HEK293 (cell line): Measurements from ENCODE around the gene SMARCD1.
A peak's percentile ranks its signal among the peaks of the same experiment; 100 is the strongest.

Experiments used
- EGR2 ChIP-seq: fragments of 450-650 bp; formaldehyde crosslinking; IDR thresholded peaks from 2 replicates; pipeline ENCODE4 v1.5.1; 2016; ENCODE audit warnings: low read depth, missing biosample characterization, missing genetic modification characterization
- ELK4 ChIP-seq: IDR thresholded peaks from 2 replicates; pipeline ENCODE4 v1.6.1; 2011; ENCODE audit warnings: mild to moderate bottlenecking, low read depth, low read length, borderline replicate concordance
- FEZF1 ChIP-seq: fragments of 450-650 bp; formaldehyde crosslinking; IDR thresholded peaks from 2 replicates; pipeline ENCODE4 v1.5.1; 2016; ENCODE audit warnings: missing biosample characterization, missing genetic modification characterization
- GLIS2 ChIP-seq: fragments of 450-650 bp; formaldehyde crosslinking; IDR thresholded peaks from 2 replicates; pipeline ENCODE4 v1.5.1; 2016; ENCODE audit warnings: missing biosample characterization, missing genetic modification characterization
- KLF10 ChIP-seq: fragments of 450-650 bp; IDR thresholded peaks from 2 replicates; pipeline ENCODE4 v1.5.1; 2018; ENCODE audit warnings: missing biosample characterization, mild to moderate bottlenecking, missing genetic modification characterization
- MYNN ChIP-seq: fragments of 450-650 bp; formaldehyde crosslinking; IDR thresholded peaks from 2 replicates; pipeline ENCODE4 v1.5.1; 2016; ENCODE audit warnings: missing biosample characterization, missing genetic modification characterization, borderline replicate concordance
- PBX3 ChIP-seq: sonication (generic); formaldehyde crosslinking; IDR thresholded peaks from 2 replicates; pipeline ENCODE4 v1.8.1; 2022; ENCODE audit warnings: mild to moderate bottlenecking, moderate library complexity, missing genetic modification reagents
- PRDM6 ChIP-seq: fragments of 450-650 bp; formaldehyde crosslinking; IDR thresholded peaks from 2 replicates; pipeline ENCODE4 v1.5.1; 2017; ENCODE audit warnings: missing biosample characterization, missing genetic modification characterization
- YY1 ChIP-seq: fragments of 450-650 bp; formaldehyde crosslinking; IDR thresholded peaks from 2 replicates; pipeline ENCODE4 v1.5.1; 2018; ENCODE audit warnings: missing biosample characterization, missing genetic modification characterization
- ZBTB10 ChIP-seq: fragments of 450-650 bp; formaldehyde crosslinking; IDR thresholded peaks from 2 replicates; pipeline ENCODE4 v1.5.1; 2016; ENCODE audit warnings: missing biosample characterization, missing genetic modification characterization
- ZBTB21 ChIP-seq: fragments of 450-650 bp; formaldehyde crosslinking; IDR thresholded peaks from 2 replicates; pipeline ENCODE4 v1.5.1; 2017; ENCODE audit warnings: missing biosample characterization, missing genetic modification characterization
- ZNF211 ChIP-seq: fragments of 450-650 bp; formaldehyde crosslinking; IDR thresholded peaks from 2 replicates; pipeline ENCODE4 v1.5.1; 2016; ENCODE audit warnings: low read depth, missing biosample characterization, missing genetic modification characterization
- ZNF214 ChIP-seq: fragments of 450-650 bp; formaldehyde crosslinking; IDR thresholded peaks from 2 replicates; pipeline ENCODE4 v1.5.1; 2017; ENCODE audit warnings: missing biosample characterization, mild to moderate bottlenecking, missing genetic modification characterization, borderline replicate concordance
- ZNF239 ChIP-seq: fragments of 450-650 bp; formaldehyde crosslinking; IDR thresholded peaks from 2 replicates; pipeline ENCODE4 v1.5.1; 2016; ENCODE audit warnings: missing biosample characterization, missing genetic modification characterization
- ZNF248 ChIP-seq: fragments of 450-650 bp; formaldehyde crosslinking; IDR thresholded peaks from 2 replicates; pipeline ENCODE4 v1.5.1; 2017; ENCODE audit warnings: missing biosample characterization, missing genetic modification characterization
- ZNF26 ChIP-seq: fragments of 450-650 bp; formaldehyde crosslinking; IDR thresholded peaks from 2 replicates; pipeline ENCODE4 v1.5.1; 2016; ENCODE audit warnings: missing biosample characterization, missing genetic modification characterization
- ZNF266 ChIP-seq: fragments of 450-650 bp; formaldehyde crosslinking; IDR thresholded peaks from 2 replicates; pipeline ENCODE4 v1.5.1; 2016; ENCODE audit warnings: missing biosample characterization, missing genetic modification characterization, low read depth
- ZNF362 ChIP-seq: fragments of 450-650 bp; formaldehyde crosslinking; IDR thresholded peaks from 2 replicates; pipeline ENCODE4 v1.5.1; 2016; ENCODE audit warnings: missing biosample characterization, missing genetic modification characterization
- ZNF404 ChIP-seq: fragments of 450-650 bp; formaldehyde crosslinking; IDR thresholded peaks from 2 replicates; pipeline ENCODE4 v1.5.1; 2017; ENCODE audit warnings: missing biosample characterization, missing genetic modification characterization
- ZNF473 ChIP-seq: fragments of 450-650 bp; formaldehyde crosslinking; IDR thresholded peaks from 2 replicates; pipeline ENCODE4 v1.5.1; 2017; ENCODE audit warnings: missing biosample characterization, missing genetic modification characterization
- ZNF514 ChIP-seq: fragments of 450-650 bp; formaldehyde crosslinking; IDR thresholded peaks from 2 replicates; pipeline ENCODE4 v1.5.1; 2016; ENCODE audit warnings: missing biosample characterization, missing genetic modification characterization
- ZNF580 ChIP-seq: fragments of 450-650 bp; formaldehyde crosslinking; IDR thresholded peaks from 2 replicates; pipeline ENCODE4 v1.5.1; 2016; ENCODE audit warnings: missing biosample characterization, missing genetic modification characterization
- ZNF623 ChIP-seq: fragments of 450-650 bp; formaldehyde crosslinking; IDR thresholded peaks from 2 replicates; pipeline ENCODE4 v1.5.1; 2016; ENCODE audit warnings: missing biosample characterization, missing genetic modification characterization
- ZNF645 ChIP-seq: fragments of 450-650 bp; formaldehyde crosslinking; IDR thresholded peaks from 2 replicates; pipeline ENCODE4; 2016; ENCODE audit warnings: missing biosample characterization, missing genetic modification characterization
- ZNF654 ChIP-seq: fragments of 450-650 bp; formaldehyde crosslinking; IDR thresholded peaks from 2 replicates; pipeline ENCODE4 v1.5.1; 2016; ENCODE audit warnings: low read depth, missing biosample characterization, missing genetic modification characterization
- ZNF658 ChIP-seq: fragments of 450-650 bp; formaldehyde crosslinking; IDR thresholded peaks from 2 replicates; pipeline ENCODE4; 2016; ENCODE audit warnings: missing biosample characterization, missing genetic modification characterization
- ZNF768 ChIP-seq: fragments of 450-650 bp; formaldehyde crosslinking; IDR thresholded peaks from 2 replicates; pipeline ENCODE4 v1.5.1; 2018; ENCODE audit warnings: missing biosample characterization, mild to moderate bottlenecking, missing genetic modification characterization
- ZNF777 ChIP-seq: fragments of 450-650 bp; formaldehyde crosslinking; IDR thresholded peaks from 2 replicates; pipeline ENCODE4 v1.5.1; 2017; ENCODE audit warnings: missing biosample characterization, missing genetic modification characterization, borderline replicate concordance
- ZNF792 ChIP-seq: fragments of 450-650 bp; formaldehyde crosslinking; IDR thresholded peaks from 2 replicates; pipeline ENCODE4 v1.5.1; 2016; ENCODE audit warnings: missing biosample characterization, missing genetic modification characterization

SMARCD1 gene

GRCh38 chr12:50057000-50057841 lies 27.9 kb upstream of the SMARCD1 start, which contains the start of gene ASIC1 (continued):
- peak; percentile 73 for TF ChIP-seq ZNF777
- no peak for TF ChIP-seq ZNF473 (tag by site-specific recombination)
- no peak for TF ChIP-seq KLF10 (tag by site-specific recombination)
- TF ChIP-seq ZNF362 (tag by site-specific recombination): no peak
- no peak for TF ChIP-seq ZNF239 (tag by site-specific recombination)
- no peak for TF ChIP-seq ZNF214 (tag by site-specific recombination)
- no peak for TF ChIP-seq ZNF768 (tag by site-specific recombination)
- TF ChIP-seq ZNF266 (tag by site-specific recombination): no peak
- TF ChIP-seq FEZF1: no peak
- no peak; the same call in 1 of the 2 replicates for TF ChIP-seq MYNN (tag by site-specific recombination)
- peak; percentile 95 for TF ChIP-seq GLIS2 (tag by site-specific recombination)
- TF ChIP-seq ZNF211 (tag by site-specific recombination): no peak
- TF ChIP-seq ZNF654 (tag by site-specific recombination): no peak
- TF ChIP-seq ZNF792: 0 out of 2 replicates have a peak, but pooled peaks have one; percentile 56
- no peak for TF ChIP-seq ZNF404 (tag by site-specific recombination)
- no peak for TF ChIP-seq EGR2
- no peak for TF ChIP-seq ZNF248 (tag by site-specific recombination)
- no peak for TF ChIP-seq ELK4
- peak; percentile 13; the same call in 1 of the 2 replicates for TF ChIP-seq ZNF580
- no peak for TF ChIP-seq ZNF26 (tag by site-specific recombination)
- no peak for TF ChIP-seq ZNF623
- no peak; the same call in 1 of the 2 replicates for TF ChIP-seq ZNF645 (tag by site-specific recombination)
- no peak for TF ChIP-seq PRDM6 (tag by site-specific recombination)
- 0 out of 2 replicates have a peak, but pooled peaks have one; percentile 55 for TF ChIP-seq PBX3 (CRISPR knock-in tag)
- no peak for TF ChIP-seq ZBTB21 (tag by site-specific recombination)
- TF ChIP-seq ZNF514 (tag by site-specific recombination): no peak
- TF ChIP-seq YY1 (tag by site-specific recombination): no peak
- TF ChIP-seq ZBTB10 (tag by site-specific recombination): peak; percentile 88
- no peak for TF ChIP-seq ZNF658 (tag by site-specific recombination)
